KMS-11 (cell line): ENCODE results near the gene C1QB.

Experiments used
- H2AFZ ChIP-seq: fragments of 200-600 bp; sonication (generic); 2 replicates; pipeline ENCODE4 v1.6.1; 2016; ENCODE audit warnings: antibody characterized with exemption, mixed run types, low read depth
- H3K27ac ChIP-seq: fragments of 200-600 bp; sonication (generic); 2 replicates; pipeline ENCODE4 v1.6.1; 2016; ENCODE audit warnings: mild to moderate bottlenecking, mixed run types
- H3K27me3 ChIP-seq: fragments of 200-600 bp; sonication (generic); 2 replicates; pipeline ENCODE4 v1.6.1; 2017; ENCODE audit warnings: mild to moderate bottlenecking, low read depth, mixed run types, moderate library complexity; ENCODE audit not compliant: insufficient read depth
- H3K36me3 ChIP-seq: fragments of 200-600 bp; sonication (generic); 2 replicates; pipeline ENCODE4 v1.6.1; 2017; ENCODE audit warnings: mild to moderate bottlenecking, mixed run types; ENCODE audit not compliant: insufficient read depth
- H3K4me1 ChIP-seq: fragments of 200-600 bp; sonication (generic); 2 replicates; pipeline ENCODE4 v1.6.1; 2016; ENCODE audit warnings: mild to moderate bottlenecking, low read depth, mixed run types; ENCODE audit not compliant: poor library complexity, severe bottlenecking
- H3K4me2 ChIP-seq: fragments of 200-600 bp; sonication (generic); 2 replicates; pipeline ENCODE4 v1.7.0; 2016; ENCODE audit warnings: mild to moderate bottlenecking, mixed run types
- H3K4me3 ChIP-seq: fragments of 200-600 bp; sonication (generic); IDR thresholded peaks from 2 replicates; pipeline ENCODE4 v1.6.1; 2017; ENCODE audit warnings: low read depth, low read length, mixed read lengths; ENCODE audit not compliant: insufficient read depth
- H3K79me2 ChIP-seq: fragments of 200-600 bp; sonication (generic); 2 replicates; pipeline ENCODE4 v1.6.1; 2016; ENCODE audit warnings: low read depth, mixed run types; ENCODE audit not compliant: insufficient read depth
- H3K9ac ChIP-seq: fragments of 200-600 bp; sonication (generic); 2 replicates; pipeline ENCODE4 v1.6.1; 2016; ENCODE audit warnings: mild to moderate bottlenecking, mixed run types
- H4K20me1 ChIP-seq: fragments of 200-600 bp; sonication (generic); 2 replicates; pipeline ENCODE4 v1.6.1; 2016; ENCODE audit warnings: mild to moderate bottlenecking, mixed run types; ENCODE audit not compliant: insufficient read depth
- TF ChIP-seq, protein P1 (sequence below): fragments of 200-600 bp; sonication (generic); conservative IDR thresholded peaks from 2 replicates; pipeline ENCODE4 v1.6.1; 2017; ENCODE audit warnings: low read depth, mild to moderate bottlenecking, antibody characterized with exemption, low read length, moderate library complexity, mixed read lengths

Gene C1QB

GRCh38 chr1:22677931-22678896 lies 25.2 kb downstream of the C1QB start:
- Histone ChIP-seq H3K9ac (no peak overlapping the region), H4K20me1 (no peaks in the 10 kb centered on the region), H3K4me2 (no peak overlapping the region), H3K4me3 (no peak overlapping the region), H2AFZ (no peak overlapping the region), H3K27ac (no peak overlapping the region), H3K4me1 (no peaks in the 10 kb centered on the region), H3K79me2 (no peaks in the 10 kb centered on the region), H3K27me3 (peaks cover 53% of the 10 kb centered on the region), H3K36me3 (no peaks in the 10 kb centered on the region)
- TF ChIP-seq, protein P1, sequence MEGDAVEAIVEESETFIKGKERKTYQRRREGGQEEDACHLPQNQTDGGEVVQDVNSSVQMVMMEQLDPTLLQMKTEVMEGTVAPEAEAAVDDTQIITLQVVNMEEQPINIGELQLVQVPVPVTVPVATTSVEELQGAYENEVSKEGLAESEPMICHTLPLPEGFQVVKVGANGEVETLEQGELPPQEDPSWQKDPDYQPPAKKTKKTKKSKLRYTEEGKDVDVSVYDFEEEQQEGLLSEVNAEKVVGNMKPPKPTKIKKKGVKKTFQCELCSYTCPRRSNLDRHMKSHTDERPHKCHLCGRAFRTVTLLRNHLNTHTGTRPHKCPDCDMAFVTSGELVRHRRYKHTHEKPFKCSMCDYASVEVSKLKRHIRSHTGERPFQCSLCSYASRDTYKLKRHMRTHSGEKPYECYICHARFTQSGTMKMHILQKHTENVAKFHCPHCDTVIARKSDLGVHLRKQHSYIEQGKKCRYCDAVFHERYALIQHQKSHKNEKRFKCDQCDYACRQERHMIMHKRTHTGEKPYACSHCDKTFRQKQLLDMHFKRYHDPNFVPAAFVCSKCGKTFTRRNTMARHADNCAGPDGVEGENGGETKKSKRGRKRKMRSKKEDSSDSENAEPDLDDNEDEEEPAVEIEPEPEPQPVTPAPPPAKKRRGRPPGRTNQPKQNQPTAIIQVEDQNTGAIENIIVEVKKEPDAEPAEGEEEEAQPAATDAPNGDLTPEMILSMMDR, result no peak

DNA sequence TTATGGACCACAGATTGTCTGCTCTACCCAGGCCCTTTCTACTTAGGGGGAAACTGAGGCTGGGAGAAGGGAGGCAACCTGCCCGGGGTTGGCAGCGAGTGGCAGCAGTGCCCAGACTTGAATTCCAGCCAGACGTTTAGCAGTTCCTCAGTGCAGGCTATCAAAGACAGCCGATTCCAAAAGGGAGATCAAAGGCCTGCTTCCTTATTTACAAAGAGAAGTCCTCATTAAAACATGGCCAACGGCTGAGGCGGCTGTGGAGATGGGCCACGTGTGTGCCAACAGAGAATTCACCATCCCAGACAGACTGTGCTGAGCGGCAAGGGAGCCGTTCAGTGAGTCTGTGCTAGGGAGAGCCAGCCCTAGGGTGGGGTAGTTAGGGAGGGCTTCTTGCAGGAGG lies 27.7 kb downstream of the C1QB start:
- no peaks in the 10 kb centered on the region for H3K79me2 ChIP-seq
- no peaks in the 10 kb centered on the region for H4K20me1 ChIP-seq
- no peak overlapping the region for H3K4me2 ChIP-seq
- no peak overlapping the region for H3K4me3 ChIP-seq
- H3K36me3 ChIP-seq, result no peaks in the 10 kb centered on the region
- peaks cover 52% of the 10 kb centered on the region for H3K27me3 ChIP-seq
- no peak overlapping the region for H2AFZ ChIP-seq
- no peak overlapping the region for H3K9ac ChIP-seq
- no peaks in the 10 kb centered on the region for H3K4me1 ChIP-seq
- H3K27ac ChIP-seq, result no peak overlapping the region
- TF ChIP-seq, protein P1, result no peak

DNA sequence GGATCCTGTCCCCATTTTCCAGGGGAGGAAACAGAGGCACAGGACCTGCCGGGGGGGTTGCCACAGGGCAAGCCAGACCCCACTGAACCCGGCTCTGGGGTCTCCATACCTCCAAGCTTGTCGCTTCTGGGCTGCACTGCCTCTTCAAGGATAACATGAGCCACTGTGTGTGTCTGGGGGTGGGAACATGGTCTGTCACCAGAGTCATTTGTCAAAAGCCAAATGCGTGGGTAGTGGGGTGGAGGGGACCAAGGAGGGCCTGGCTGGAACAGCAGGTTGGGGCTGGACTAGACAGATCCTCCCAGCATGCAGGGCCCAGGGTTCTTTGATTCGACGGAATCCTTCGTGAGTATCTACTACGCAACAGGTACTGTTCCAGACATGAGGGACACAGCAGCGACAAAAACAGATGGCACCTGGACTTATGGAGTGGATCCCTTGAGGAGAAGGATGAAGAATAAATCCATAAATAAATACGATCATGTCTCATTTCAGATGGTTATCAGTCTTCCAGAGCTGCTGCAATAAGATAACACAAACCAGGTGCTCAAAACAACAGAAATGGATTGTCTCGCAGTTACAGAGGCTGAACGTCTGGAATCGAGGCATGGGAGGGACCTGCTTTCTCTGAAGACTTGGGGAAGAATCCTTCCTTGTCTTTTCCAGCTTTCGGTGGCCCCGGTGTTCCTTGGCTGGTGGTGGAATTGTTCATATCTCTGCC lies 28.7 kb downstream of the C1QB start:
- TF ChIP-seq, protein P1, result no peak
- no peaks in the 10 kb centered on the region for H4K20me1 ChIP-seq
- H3K9ac ChIP-seq, result no peak overlapping the region
- no peak overlapping the region for H2AFZ ChIP-seq
- no peaks in the 10 kb centered on the region for H3K36me3 ChIP-seq
- H3K4me3 ChIP-seq, result no peak overlapping the region
- no peak overlapping the region for H3K27ac ChIP-seq
- no peaks in the 10 kb centered on the region for H3K4me1 ChIP-seq
- H3K27me3 ChIP-seq, result peaks cover 58% of the 10 kb centered on the region
- H3K4me2 ChIP-seq, result no peak overlapping the region
- no peaks in the 10 kb centered on the region for H3K79me2 ChIP-seq

DNA sequence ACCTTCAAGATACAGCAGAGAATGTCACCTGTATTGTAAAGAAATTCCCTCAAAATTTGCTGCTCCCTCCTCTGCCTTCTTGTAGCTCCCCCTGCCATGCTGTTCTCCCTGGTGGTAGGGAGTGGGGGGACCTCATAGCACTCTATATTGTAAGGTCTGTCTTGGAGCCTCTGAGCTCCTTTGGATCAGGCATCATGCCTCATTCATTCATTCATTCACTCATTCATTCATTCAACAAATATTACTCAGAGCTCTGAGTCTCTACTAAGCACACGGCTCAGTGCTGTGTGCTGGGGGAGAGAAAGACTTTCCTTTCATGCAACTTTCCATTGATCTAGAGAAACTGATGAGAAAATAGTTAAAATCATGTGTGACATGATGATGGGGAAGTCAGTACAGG lies 30.5 kb downstream of the C1QB start:
- H3K27me3 ChIP-seq, result peaks cover 68% of the 10 kb centered on the region

More for the DNA sequence above, 30.5 kb downstream of the C1QB start:
- TF ChIP-seq, protein P1, result no peak
- H3K4me3 ChIP-seq, result no peak overlapping the region
- H3K9ac ChIP-seq, result no peak overlapping the region
- H2AFZ ChIP-seq, result no peak overlapping the region
- H3K27ac ChIP-seq, result no peak overlapping the region
- H3K36me3 ChIP-seq, result no peaks in the 10 kb centered on the region
- H3K79me2 ChIP-seq, result no peaks in the 10 kb centered on the region
- no peaks in the 10 kb centered on the region for H4K20me1 ChIP-seq
- H3K4me1 ChIP-seq, result no peaks in the 10 kb centered on the region
- H3K4me2 ChIP-seq, result no peak overlapping the region
